T-cell (primary cell): ENCODE measurements around the gene GPRIN2. TPM values are rescaled to one million over a fixed set of nuclear protein-coding genes. Genes with fewer than 3 reads are reported as not detected.

Experiments
- ATAC-seq, 4 experiments: fragments of 200-7000 bp in 3 of 4; fragments of 150-1000 bp in 1 of 4; cut with Tn5 transposase; replicated peaks in 1 of 4; 1 replicate in 3 of 4; 2 replicates in 1 of 4; pipeline ENCODE4 v1.10.0; 2021; ENCODE audit warnings: moderate library complexity in 3 of 4, mild to moderate bottlenecking in 2 of 4, moderate number of reproducible peaks in 1 of 4
- CTCF ChIA-PET, 2 donors: fragments of 300-600 bp; sonication (Branson Sonifier 250); formaldehyde crosslinking; loops; one replicate each; lab custom pipeline; 2022; ENCODE audit warnings: antibody characterized with exemption in 2 of 2; lab: Charles Lee
- POLR2A ChIA-PET, 2 donors: fragments of 300-600 bp; sonication (Branson Sonifier 250); formaldehyde crosslinking; loops; one replicate each; lab custom pipeline; 2022; ENCODE audit warnings: antibody characterized with exemption in 2 of 2; lab: Charles Lee
- DNase-seq, 35 experiments: peaks; one replicate each; pipeline versions ENCODE4 v3.0.0 to v3.0.0-alpha.2; 2013 to 2023
- H3K27ac ChIP-seq: one replicate; pipeline ENCODE4 v1.5.1; 2013; ENCODE audit warnings: low read length
- H3K27me3 ChIP-seq, 2 experiments: replicated peaks in 1 of 2; 1 replicate in 1 of 2; 2 replicates in 1 of 2; pipeline versions ENCODE4 v1.6.1 to v1.7.0; 2013; ENCODE audit warnings: low read length in 1 of 2, mixed read lengths in 1 of 2; ENCODE audit not compliant: control insufficient read depth in 2 of 2, insufficient read depth in 2 of 2; ENCODE audit errors: extremely low read depth in 1 of 2
- H3K36me3 ChIP-seq, 2 donors: 1 replicate in 1 of 2; 2 replicates in 1 of 2; pipeline versions ENCODE4 v1.6.1 to v1.7.0; 2013; ENCODE audit warnings: low read length in 1 of 2; ENCODE audit not compliant: control insufficient read depth in 2 of 2, insufficient read depth in 1 of 2; ENCODE audit errors: extremely low read depth in 1 of 2
- H3K4me1 ChIP-seq, 2 experiments: 1 replicate in 1 of 2; 2 replicates in 1 of 2; pipeline versions ENCODE4 v1.6.1 to v1.7.0; 2013; ENCODE audit warnings: low read length in 2 of 2, mixed read lengths in 1 of 2; ENCODE audit not compliant: insufficient read depth in 2 of 2, control insufficient read depth in 1 of 2; ENCODE audit errors: extremely low read depth in 1 of 2
- H3K4me3 ChIP-seq, 2 donors: 1 replicate in 1 of 2; 2 replicates in 1 of 2; pipeline versions ENCODE4 v1.5.1 to v1.7.0; 2013; ENCODE audit warnings: mild to moderate bottlenecking in 2 of 2, low read length in 1 of 2, moderate library complexity in 1 of 2; ENCODE audit not compliant: control insufficient read depth in 1 of 2; ENCODE audit errors: extremely low read depth in 1 of 2
- H3K9me3 ChIP-seq: 2 replicates; pipeline ENCODE4 v1.7.0; 2013
- H3K27ac Mint-ChIP-seq, 2 donors: one replicate each; pipeline ENCODE4 v1.8.0; 2020 to 2021; ENCODE audit warnings: mild to moderate bottlenecking in 2 of 2, mixed read lengths in 2 of 2
- H3K27me3 Mint-ChIP-seq, 2 donors: one replicate each; pipeline ENCODE4 v1.8.0; 2021 to 2022; ENCODE audit warnings: mixed read lengths in 2 of 2
- H3K36me3 Mint-ChIP-seq: one replicate; pipeline ENCODE4 v1.8.0; 2021; ENCODE audit warnings: mixed read lengths
- H3K4me1 Mint-ChIP-seq, 3 donors: one replicate each; pipeline ENCODE4 v1.8.0; 2020 to 2022; ENCODE audit warnings: mixed read lengths in 3 of 3, mild to moderate bottlenecking in 1 of 3
- H3K4me3 Mint-ChIP-seq, 3 donors: one replicate each; pipeline ENCODE4 v1.8.0; 2020 to 2022; ENCODE audit warnings: mild to moderate bottlenecking in 3 of 3, mixed read lengths in 3 of 3, moderate library complexity in 3 of 3
- H3K9me3 Mint-ChIP-seq, 3 donors: one replicate each; pipeline ENCODE4 v1.8.0; 2020 to 2022; ENCODE audit warnings: mixed read lengths in 3 of 3
- WGBS: methylation state at CpG from one replicate; pipeline ENCODE4 v1.1.5; 2013; ENCODE audit warnings: missing lambda C conversion rate; ENCODE audit not compliant: insufficient coverage; 5-methylcytosine and 5-hydroxymethylcytosine counted together
- total RNA-seq, 35 experiments: library from RNA in 6 of 35; stranded (reverse) in 6 of 35; fragments of 120-200 nt in 1 of 35; gene quantifications; one replicate each; pipeline versions ENCODE4 v1.2.1 to v1.2.4 and lab custom pipeline; 2013 to 2026

The GPRIN2 gene
- total RNA-seq, 5 donors from 2014 or later (not counting 1 experiment from before 2014, with no cell fraction given), result not detected

GRCh38 chr10:46550795-46551700 lies 5.4 kb downstream of the GPRIN2 start:
- CTCF ChIA-PET, result no interaction called here
- Mint-ChIP-seq H3K4me3 (no peak overlapping the region), H3K9me3 (no peaks in the 10 kb centered on the region), H3K27ac (no peak overlapping the region), H3K27me3 (peaks cover 1 to 4% of the 10 kb centered on the region in 2 donors), H3K4me1 (peaks cover 0 to 4% (median 3%) of the 10 kb centered on the region in 3 donors), H3K36me3 (no peaks in the 10 kb centered on the region)
- Histone ChIP-seq H3K27ac (no peak overlapping the region), H3K9me3 (no peaks in the 10 kb centered on the region), H3K4me3 (no peak overlapping the region), H3K36me3 (no peaks in the 10 kb centered on the region), H3K4me1 (peaks cover 0 to 2% of the 10 kb centered on the region in 2 experiments), H3K27me3 (peaks cover 0 to 81% of the 10 kb centered on the region in 2 experiments)
- ATAC-seq, result no peak
- DNase-seq, result peak in 5 of 35 experiments; percentile 2 to 24 (median 5)
- 62% methylated on average over 7 of the region's 8 CpGs for WGBS
- POLR2A ChIA-PET, result no interaction called here

DNA sequence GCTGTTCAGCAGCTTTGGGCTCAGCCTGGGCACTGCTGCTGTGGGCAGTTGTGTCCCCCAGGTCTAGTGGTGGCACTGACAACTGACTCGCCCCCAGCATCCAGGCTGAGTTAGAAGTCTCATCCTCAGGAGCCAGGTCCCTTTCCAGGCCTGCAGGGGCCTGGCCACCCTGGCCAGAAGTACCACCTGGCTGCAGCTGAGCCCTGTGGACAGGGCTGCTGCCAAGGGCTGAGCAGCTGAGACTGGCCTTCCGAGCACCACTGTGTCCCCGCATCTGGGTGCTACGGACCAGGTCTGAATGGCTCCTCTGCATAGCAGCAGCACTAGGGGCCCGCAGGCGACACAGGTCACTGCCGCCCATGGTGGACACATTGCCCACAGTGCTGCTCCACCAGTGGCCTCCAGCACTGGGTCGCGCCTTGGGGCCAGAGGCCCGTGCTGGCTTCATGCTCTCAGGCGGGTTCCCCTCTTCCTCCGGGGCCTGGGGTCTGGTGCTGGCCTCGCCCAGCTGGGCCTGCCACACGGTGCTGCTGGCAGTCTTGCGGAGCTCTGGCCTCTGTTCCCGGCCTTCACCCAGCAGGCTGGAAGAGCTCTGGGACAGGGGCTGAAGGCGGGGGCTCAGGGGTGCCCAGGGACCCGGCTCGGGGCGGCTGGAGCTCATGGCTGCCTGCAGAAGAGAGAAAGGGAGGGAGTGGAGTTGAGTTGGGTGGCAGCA lies 6.2 kb downstream of the GPRIN2 start:
- Histone ChIP-seq H3K27ac (no peak overlapping the region), H3K9me3 (no peaks in the 10 kb centered on the region), H3K4me1 (no peaks in the 10 kb centered on the region), H3K27me3 (peaks cover 0 to 78% of the 10 kb centered on the region in 2 experiments), H3K36me3 (no peaks in the 10 kb centered on the region), H3K4me3 (no peak overlapping the region)
- ChIA-PET POLR2A (no interaction called here), CTCF (no interaction called here)
- no peaks in the 10 kb centered on the region for H3K9me3 Mint-ChIP-seq
- no peak overlapping the region for H3K27ac Mint-ChIP-seq
- no peaks in the 10 kb centered on the region for H3K4me1 Mint-ChIP-seq
- DNase-seq (peak in 3 of 35 experiments; percentile 2 to 23 (median 5)), ATAC-seq (no peak)
- WGBS, result 79% methylated on average over 20 of the region's 20 CpGs
- peaks cover 0 to 1% of the 10 kb centered on the region in 2 donors for H3K27me3 Mint-ChIP-seq
- H3K4me3 Mint-ChIP-seq, result no peak overlapping the region
- H3K36me3 Mint-ChIP-seq, result no peaks in the 10 kb centered on the region

GRCh38 chr10:46549171-46550075 lies 7.0 kb downstream of the GPRIN2 start:
- Histone ChIP-seq H3K9me3 (no peaks in the 10 kb centered on the region), H3K27ac (no peak overlapping the region), H3K36me3 (no peaks in the 10 kb centered on the region), H3K4me1 (no peaks in the 10 kb centered on the region), H3K4me3 (no peak overlapping the region), H3K27me3 (peaks cover 0 to 70% of the 10 kb centered on the region in 2 experiments)
- no peaks in the 10 kb centered on the region for H3K36me3 Mint-ChIP-seq
- ChIA-PET CTCF (no interaction called here), POLR2A (no interaction called here)
- no peaks in the 10 kb centered on the region for H3K9me3 Mint-ChIP-seq
- peaks cover 0 to 5% of the 10 kb centered on the region in 2 donors for H3K27me3 Mint-ChIP-seq
- ATAC-seq (no peak), DNase-seq (peak in 4 of 35 experiments; percentile 2 to 24 (median 10))
- no peak overlapping the region for H3K27ac Mint-ChIP-seq
- 82% methylated on average over 31 of the region's 31 CpGs for WGBS
- H3K4me1 Mint-ChIP-seq, result no peaks in the 10 kb centered on the region
- H3K4me3 Mint-ChIP-seq, result no peak overlapping the region

- no peak for ATAC-seq
- peak in 4 of 35 experiments; percentile 2 to 21 (median 8) for DNase-seq
- 69% methylated on average over 5 of the region's 7 CpGs for WGBS
- no peak overlapping the region for H3K4me3 Mint-ChIP-seq
- POLR2A ChIA-PET, result no interaction called here
- CTCF ChIA-PET, result no interaction called here
- H3K9me3 Mint-ChIP-seq, result no peaks in the 10 kb centered on the region
- peaks cover 0 to 74% of the 10 kb centered on the region in 2 experiments for H3K27me3 ChIP-seq
- H3K4me3 ChIP-seq, result no peak overlapping the region
- no peaks in the 10 kb centered on the region for H3K9me3 ChIP-seq
- no peaks in the 10 kb centered on the region for H3K4me1 ChIP-seq
- H3K4me1 Mint-ChIP-seq, result no peaks in the 10 kb centered on the region
- H3K27ac ChIP-seq, result no peak overlapping the region
- H3K36me3 ChIP-seq, result no peaks in the 10 kb centered on the region
- no peaks in the 10 kb centered on the region for H3K36me3 Mint-ChIP-seq
- H3K27ac Mint-ChIP-seq, result no peak overlapping the region
- peaks cover 0 to 9% of the 10 kb centered on the region in 2 donors for H3K27me3 Mint-ChIP-seq
Observed at GRCh38 chr10:46548498-46549090, 7.9 kb downstream of the GPRIN2 start.

DNA sequence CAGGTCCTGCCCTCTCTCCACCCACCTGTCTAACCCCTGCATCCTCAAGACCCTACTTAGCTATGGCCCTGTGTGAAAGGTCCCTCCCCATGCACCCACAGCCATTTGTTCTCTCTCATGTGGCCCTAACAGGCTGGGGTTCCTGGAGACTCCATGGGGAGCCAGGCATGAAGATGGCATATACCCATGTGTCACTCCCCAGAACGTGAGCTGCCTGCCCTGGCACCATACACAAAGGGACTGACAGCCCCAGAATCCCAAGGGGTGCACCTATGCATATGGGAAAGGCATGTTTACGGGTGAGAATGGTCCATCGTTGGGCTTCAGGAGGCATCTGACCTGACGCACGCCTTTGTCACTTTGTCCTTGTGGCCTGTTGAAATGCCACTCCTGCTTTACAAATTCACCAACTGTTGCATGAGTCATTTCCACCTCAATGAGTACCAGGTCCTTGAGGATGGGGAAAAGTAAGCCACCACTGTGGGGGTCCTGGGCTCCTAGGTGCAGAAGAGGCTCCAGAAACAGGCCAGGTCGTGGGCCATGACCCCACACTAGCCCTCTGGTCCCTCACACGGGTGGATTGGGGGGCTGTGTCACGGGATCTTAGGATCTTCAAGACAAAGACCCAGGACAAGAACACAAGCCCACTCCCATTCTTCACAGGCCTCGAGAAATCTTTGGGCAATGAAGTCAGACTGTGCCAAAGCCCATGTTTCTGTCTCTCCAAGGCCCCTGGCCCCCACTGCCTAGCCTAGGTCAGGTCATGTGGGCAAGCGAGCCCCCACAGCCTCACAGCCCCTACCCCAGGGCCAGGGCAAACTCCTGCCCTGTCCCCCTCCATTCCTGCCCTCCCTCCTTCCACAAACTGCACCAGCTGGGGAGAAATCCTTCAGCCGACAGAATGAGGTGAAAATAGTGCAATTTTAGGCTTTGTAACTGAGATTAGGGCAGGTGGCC lies 8.6 kb downstream of the GPRIN2 start:
- peaks cover 0 to 74% of the 10 kb centered on the region in 2 experiments for H3K27me3 ChIP-seq
- Mint-ChIP-seq H3K4me3 (no peak overlapping the region), H3K9me3 (no peaks in the 10 kb centered on the region), H3K36me3 (no peaks in the 10 kb centered on the region), H3K27me3 (peaks cover 6 to 16% of the 10 kb centered on the region in 2 donors), H3K4me1 (no peaks in the 10 kb centered on the region), H3K27ac (no peak overlapping the region)
- DNase-seq (peak in 6 of 35 experiments; percentile 0 to 24 (median 5)), ATAC-seq (no peak)
- H3K9me3 ChIP-seq, result no peaks in the 10 kb centered on the region
- POLR2A ChIA-PET, result no interaction called here
- H3K36me3 ChIP-seq, result no peaks in the 10 kb centered on the region
- H3K4me3 ChIP-seq, result no peak overlapping the region
- CTCF ChIA-PET, result no interaction called here
- 41% methylated on average over 6 of the region's 11 CpGs for WGBS
- no peak overlapping the region for H3K27ac ChIP-seq
- H3K4me1 ChIP-seq, result no peaks in the 10 kb centered on the region
